ENCODE measurements around the gene SEMA6B. TPM values are rescaled to one million over a fixed set of nuclear protein-coding genes. Genes with fewer than 3 reads are reported as not detected.

Gene SEMA6B
- total and polyA plus RNA-seq, 2 of the 4 experiments (the other 2 are of a cell fraction), result 0.18 to 0.72 TPM

GRCh38 chr19:4584670-4585460, 25.4 kb upstream of the SEMA6B start:
- Histone ChIP-seq H4K5ac (ENCODE audit: low read depth, low read length) (no peak overlapping the region), H4K91ac (ENCODE audit: insufficient read depth, low read depth, low read length) (no peak overlapping the region), H3K36me3 (ENCODE audit: control insufficient read depth, insufficient read depth, low read length) (no peaks in the 10 kb centered on the region), H2BK15ac (ENCODE audit: low read depth, low read length) (no peak overlapping the region), H3K18ac (ENCODE audit: low read depth, low read length) (no peak overlapping the region), H3K4ac (ENCODE audit: low read depth, low read length) (no peak overlapping the region), H3K79me1 (ENCODE audit: low read depth in 1 of 2, low read length in 2 of 2) (no peaks in the 10 kb centered on the region), H2BK120ac (ENCODE audit: low read depth, low read length) (no peak overlapping the region), H3K4me2 (ENCODE audit: low read depth, low read length) (peak overlapping the region; percentile 50), H3K9ac (ENCODE audit: low read depth, low read length) (no peak overlapping the region), H3K27me3 (ENCODE audit: control insufficient read depth, insufficient read depth, low read length) (peaks cover 52% of the 10 kb centered on the region), H3K4me3 (ENCODE audit: insufficient read depth, low read depth, low read length) (peak overlapping the region; percentile 33; the same call in 1 of the 2 replicates), H3K4me1 (ENCODE audit: control insufficient read depth, insufficient read depth, low read length) (peaks cover 3% of the 10 kb centered on the region; the same call in 1 of the 2 replicates), H4K8ac (ENCODE audit: low read depth in 2 of 2, low read length in 2 of 2) (no peak overlapping the region), H3K27ac (ENCODE audit: insufficient read depth, low read length) (no peak overlapping the region), H3K56ac (ENCODE audit: extremely low read depth, insufficient read depth, low read length) (no peak overlapping the region), H3K14ac (replicated peaks; ENCODE audit: low read depth, low read length) (no peak overlapping the region), H2AFZ (replicated peaks; ENCODE audit: low read length, poor library complexity) (peak overlapping the region; percentile 92), H2AK9ac (replicated peaks; ENCODE audit: low read depth, low read length, poor library complexity) (no peak overlapping the region), H3K9me3 (ENCODE audit: control insufficient read depth, insufficient read depth, low read length) (no peaks in the 10 kb centered on the region), H3K9me1 (ENCODE audit: insufficient read depth, low read length) (no peaks in the 10 kb centered on the region), H2BK20ac (ENCODE audit: low read depth, low read length) (no peak overlapping the region), H3K23ac (ENCODE audit: low read depth, low read length) (no peak overlapping the region), H2BK5ac (ENCODE audit: low read depth, low read length, poor library complexity, severe bottlenecking) (no peak overlapping the region), H4K20me1 (ENCODE audit: insufficient read depth, low read length) (no peaks in the 10 kb centered on the region; the same call in 1 of the 2 replicates), H2AK5ac (ENCODE audit: low read depth, low read length) (no peak overlapping the region)
- ChIA-PET CTCF (no interaction called here), POLR2A (ENCODE audit: unreplicated experiment) (no interaction called here)
- ATAC-seq (ENCODE audit: low read depth) (peak; percentile 15; the same call in 1 of the 2 replicates), DNase-seq (no peak)
- intact Hi-C loops (cut with micrococcal nuclease), result no loop called here
- dilution Hi-C loops (cut with HindIII; ENCODE audit: low sequenced_read_pairs, unreplicated experiment), result no loop called here
- in situ Hi-C loops (cut with MboI; ENCODE audit: low sequenced_read_pairs), result no loop called here
- TF ChIP-seq FOS (IDR thresholded peaks at IDR 0.05; ENCODE audit: low read depth, low read length), result no peak
- WGBS, 2 experiments (ENCODE audit: extremely low coverage in 2 of 2, insufficient read length in 1 of 2), result no CpG with 5 or more reads among the region's 45 CpGs
- no TSS peak for BruUV-seq (replicated peaks)
